GM21526 (cell line): ENCODE data around the gene TMEM229B.

Source experiments
- ATAC-seq: cut with Tn5 transposase; IDR thresholded peaks from one replicate; pipeline ENCODE4 v1.9.1; 2021; ENCODE audit warnings: moderate library complexity; ENCODE audit not compliant: unreplicated experiment, low FRiP score

The TMEM229B gene

DNA sequence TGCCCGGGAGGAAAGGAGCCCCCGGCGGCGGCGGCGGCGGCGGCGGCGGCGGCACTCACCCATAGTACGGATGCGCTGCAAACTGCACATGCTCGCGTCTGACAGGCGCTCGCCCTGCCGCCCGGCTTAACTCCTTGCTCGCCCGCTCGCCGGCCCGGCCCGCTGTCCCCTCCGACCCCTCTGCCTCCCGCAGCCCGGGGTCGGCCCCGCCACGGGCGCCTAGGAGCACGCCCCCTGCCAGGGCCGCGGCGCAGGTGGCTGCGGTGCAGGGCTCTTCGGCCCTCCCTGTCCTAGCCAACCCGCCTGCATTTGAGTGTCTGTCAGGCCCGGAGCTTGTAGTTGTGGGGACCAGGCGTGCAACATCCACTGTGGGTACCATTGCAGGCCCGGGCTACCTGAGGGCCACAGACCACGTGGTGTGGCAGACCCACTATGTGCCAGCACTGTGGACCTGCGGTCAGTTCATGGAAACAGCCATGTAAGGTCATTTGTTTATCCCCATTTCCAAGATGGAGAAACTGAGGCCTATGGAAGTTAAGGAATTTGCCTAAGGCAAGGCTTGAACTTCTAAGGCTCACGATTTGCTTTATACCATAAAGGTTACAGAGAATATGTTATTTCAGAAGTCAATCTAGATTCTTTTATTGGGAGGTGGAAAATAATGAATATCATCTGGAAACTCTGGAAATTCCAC is 27.0 kb upstream of the TMEM229B start:
- ATAC-seq: no peak

DNA sequence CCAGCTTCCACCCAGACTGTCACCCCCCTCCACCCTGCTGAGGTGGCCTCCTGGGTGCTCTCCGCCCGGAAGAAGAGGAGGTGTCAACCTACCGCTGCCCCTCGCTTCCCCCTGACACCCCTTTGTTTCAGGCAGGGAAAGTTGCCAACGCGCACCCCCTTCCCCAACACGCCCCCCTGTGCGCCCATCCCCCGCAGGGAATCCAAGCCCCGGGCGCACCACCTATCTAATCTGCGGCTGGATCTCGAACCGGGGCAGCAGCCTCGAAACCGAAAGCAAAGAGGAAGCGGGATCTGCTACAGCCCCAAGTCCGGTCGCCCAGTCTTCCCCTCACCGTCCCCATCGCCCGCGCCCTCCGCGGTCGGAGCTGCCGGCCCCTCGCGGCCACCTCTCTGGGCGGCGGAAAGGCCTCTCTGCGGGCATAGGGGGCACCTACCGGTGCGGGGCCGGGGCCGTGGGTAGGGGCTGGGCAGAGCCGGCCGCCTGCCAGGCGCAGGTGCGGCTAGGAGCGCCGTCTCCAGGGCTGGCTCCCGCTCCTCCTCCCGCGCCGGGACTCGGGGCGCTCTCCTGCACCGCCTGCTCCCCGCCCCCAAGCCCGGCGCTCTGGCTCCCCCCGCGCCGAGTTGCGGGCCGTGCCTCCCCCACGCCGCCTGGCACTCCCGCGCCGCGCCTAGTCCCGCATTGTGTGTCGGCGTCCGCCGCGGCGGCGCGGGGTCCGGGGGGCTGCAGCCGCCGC is 26.3 kb upstream of the TMEM229B start:
- no peak for ATAC-seq

DNA sequence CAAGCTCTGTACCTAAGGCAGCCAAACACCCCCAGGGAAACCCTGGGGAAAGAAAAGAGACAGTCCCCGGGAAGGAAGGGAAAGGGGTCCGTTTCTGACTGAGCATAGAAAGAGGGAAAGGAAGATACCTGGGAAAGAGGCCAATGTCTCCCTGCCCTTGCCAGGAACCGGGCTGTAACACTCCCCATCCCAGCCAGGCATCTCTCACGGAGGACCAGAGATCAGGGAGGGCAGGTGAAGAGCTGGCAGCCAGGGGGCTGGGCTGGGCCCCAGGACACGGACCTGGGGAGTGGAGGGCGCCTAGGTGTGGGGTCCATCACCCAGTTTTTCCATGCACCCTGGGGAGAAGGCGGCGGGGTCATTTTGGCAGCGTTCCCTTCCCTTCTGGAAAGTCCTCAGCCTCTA is 25.7 kb upstream of the TMEM229B start:
- no peak for ATAC-seq

DNA sequence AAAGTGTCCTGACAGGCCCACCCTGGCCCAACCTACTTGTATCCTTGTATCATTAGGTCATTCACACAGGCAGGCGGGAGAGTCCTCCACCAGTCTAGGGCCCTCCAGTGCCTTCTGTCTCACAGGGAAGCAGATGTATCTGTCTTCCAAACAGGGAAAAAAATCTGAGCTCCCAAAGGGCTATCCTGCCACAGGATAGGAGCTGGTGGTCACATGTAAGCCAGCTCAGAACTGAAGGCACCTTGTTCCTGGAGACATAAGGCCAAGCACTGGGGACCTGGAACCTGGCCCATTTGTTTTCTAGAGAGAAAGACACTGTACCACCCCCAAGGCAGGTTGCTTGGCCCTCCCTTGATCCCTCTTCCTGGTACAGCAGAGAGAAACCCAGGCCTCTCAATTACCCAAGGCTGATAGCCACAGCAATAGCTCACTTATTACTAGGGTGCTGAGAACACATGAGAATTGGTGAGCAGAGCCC is 25.1 kb upstream of the TMEM229B start:
- no peak for ATAC-seq

DNA sequence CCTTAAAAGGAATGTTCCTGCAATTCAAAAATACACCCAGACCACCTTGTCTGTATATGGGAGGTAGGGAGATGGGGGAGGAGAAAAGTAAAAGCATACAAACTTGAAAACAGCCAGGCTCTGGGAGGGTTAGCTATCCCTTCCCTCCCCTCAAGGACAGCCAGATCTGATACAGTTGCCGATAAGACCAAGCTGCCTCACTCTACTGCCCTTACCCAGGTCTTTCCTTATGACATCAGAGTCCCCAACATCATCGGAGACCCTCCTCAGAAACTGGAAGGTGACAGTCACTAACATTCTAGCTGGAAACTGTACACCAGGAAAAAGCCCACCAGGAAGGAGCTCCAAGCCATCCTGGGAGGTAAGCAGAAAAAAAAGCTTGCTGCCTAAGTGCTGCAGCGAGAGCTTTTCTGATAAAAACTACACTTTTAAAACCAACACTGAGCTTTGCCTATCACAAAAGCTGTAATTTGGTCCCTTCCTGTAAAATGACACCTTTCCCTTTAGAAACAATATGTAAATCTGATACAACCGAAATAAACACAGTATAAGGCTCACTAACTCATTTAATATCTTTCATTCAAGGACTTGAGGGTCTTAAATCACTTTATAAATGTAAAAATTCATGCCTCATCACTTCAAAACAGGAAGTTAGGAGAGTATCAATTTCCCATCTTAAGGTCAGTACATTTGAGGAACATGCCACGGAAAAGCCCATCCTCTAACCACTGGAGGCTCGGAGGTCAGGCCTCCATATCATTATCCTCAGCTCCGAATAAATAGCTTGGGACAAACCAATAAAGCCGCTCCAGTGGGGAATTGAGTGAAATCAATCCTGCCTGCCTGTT is 24.2 kb upstream of the TMEM229B start:
- no peak for ATAC-seq

DNA sequence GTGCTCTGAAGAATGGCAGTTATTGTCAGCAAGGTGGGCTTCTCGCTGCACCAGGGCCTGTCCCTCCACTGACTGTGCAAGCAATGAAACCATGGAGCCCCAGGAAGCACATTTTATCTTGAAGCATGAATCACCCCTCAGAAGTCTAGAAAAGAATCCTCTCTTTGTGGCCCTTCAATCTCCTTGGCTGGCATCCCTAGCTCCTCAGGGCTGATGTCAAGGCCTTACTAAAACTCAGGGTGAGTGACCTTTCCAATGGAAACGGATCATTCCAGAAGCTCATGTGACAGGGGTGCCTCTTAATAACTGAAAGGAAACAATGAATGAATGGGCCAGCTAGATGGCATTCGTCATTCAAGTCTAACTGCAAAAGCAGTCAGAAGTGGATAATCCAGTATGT is 22.3 kb upstream of the TMEM229B start:
- ATAC-seq: no peak

DNA sequence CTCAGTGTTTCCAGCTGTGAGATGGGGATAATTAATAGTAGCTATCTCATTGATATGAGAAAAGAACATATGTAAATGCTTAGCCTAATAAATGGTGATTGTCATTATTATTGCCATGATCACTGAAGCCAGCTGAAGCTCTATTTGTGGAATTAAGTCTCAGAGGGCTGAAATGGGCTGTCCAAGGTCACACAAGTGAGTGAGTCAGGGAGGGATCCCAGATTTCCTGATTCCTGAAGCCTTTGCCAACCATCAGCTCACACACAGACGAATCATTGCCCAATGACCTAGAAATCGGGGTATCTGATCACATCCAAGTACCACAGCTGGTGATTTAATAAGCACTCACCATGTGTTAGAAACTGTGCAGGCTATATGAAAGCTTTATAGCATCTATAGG is 21.6 kb upstream of the TMEM229B start:
- ATAC-seq: no peak

DNA sequence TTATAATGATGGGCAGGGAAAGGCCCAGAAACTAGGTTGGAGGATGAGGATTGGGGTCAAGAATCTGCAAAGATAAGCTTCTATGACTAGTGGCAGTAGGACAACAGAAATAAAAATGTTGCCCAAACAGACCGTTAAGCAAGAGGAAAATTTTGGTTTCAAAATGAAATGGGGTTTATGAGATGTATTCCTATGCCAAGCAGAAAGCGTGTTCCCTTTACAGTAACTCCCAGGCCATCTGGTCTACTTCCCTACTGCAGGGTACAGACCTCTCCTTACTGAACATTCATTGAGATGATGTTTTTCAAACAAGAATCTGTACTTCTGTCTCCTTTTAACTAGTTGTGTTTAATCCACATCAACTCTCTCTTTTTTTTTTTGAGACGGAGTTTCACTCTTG is 20.4 kb upstream of the TMEM229B start:
- no peak for ATAC-seq

DNA sequence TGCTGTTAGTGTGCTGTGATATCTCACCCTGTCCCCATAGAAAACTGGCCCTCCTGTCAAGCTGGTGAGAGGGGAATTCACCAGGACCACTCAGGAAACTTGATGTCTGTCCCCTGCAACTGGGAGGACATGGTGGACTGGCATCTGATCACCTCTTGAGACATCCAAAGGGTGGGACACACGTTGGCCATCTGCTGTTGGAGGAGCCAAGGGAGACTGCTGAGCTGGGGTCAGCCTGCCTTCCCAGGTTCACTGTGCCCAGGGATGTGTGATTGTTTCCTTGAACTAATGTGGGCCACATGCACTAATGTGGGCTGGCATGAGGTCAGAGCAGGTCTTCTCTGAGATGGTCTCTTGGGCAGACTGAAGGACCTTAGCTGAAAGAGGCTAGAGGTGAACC is 16.7 kb upstream of the TMEM229B start:
- no peak for ATAC-seq

DNA sequence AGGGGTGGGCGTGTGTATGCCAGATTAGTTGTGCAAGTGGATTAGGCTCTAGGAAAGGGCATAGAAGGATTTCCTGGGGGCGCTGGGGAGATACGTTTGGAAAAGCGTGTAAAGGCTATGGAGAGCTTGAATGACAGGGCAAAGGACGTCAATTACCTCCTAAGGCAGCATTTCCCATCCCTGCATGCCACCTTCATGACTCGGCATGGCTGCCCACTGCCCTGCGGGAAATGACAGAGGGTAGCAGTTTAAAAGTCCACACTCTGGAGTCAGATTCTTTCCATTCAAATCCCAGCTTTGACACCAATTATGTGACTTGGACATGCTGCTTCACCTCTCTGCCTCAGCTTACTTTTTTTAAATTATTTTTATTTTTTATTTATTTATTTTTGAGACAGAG is 14.8 kb upstream of the TMEM229B start:
- ATAC-seq: no peak

DNA sequence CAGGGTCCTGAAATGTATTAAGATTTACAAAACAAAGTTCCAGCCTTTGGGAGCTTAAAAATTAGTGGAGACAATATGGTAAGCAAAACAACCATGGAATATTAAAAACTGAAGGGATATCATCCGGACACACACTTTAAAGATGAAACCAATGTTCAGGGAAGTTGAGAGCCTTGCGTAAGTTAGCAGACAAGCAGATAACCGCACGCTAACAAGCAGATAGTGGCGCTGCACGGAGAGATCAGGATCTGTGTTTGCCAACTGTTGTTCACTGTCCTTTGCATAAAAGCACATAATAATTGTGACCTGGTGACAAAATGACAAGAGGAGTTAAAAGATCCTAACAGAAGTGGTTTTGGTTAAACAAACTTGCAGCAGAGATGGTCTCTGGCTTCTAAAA is 14.3 kb upstream of the TMEM229B start:
- no peak for ATAC-seq

DNA sequence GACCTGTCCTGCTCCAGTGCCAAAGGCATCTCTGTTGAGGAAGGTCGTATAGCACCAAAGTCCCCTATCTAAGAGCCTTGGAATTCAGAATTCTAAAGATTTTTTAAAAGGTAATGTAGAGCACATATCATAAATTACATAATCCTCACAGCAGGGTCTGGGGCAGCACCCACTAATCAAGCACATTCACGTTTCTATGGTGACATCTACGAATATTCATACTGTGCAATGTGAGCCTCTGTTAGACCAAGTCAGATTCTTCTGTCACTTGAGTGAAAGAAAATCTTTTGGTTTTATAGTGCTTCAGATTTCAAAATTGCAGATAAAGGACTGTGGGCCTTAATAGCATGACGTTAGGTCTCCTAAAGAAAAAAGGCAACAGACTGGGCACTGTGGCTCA is 13.1 kb upstream of the TMEM229B start:
- no peak for ATAC-seq

DNA sequence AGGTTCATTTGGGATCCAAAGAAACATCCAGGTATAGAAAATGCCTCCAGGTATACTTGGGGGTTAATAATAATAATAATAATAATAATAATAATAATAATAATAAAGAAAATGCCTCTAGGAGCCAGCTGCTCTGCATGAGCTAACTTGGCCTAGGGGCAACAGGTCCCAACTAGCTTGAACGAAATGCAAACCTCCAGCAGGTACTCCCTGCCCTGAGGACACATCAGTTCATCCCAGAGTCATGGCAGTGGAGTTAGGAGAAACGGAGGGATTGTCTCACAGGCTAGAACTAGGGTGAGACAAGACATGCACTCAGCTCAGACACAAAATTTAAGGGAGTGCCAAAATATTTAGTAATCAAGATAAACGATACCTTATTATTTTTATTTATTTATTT is 12.5 kb upstream of the TMEM229B start:
- ATAC-seq: no peak

DNA sequence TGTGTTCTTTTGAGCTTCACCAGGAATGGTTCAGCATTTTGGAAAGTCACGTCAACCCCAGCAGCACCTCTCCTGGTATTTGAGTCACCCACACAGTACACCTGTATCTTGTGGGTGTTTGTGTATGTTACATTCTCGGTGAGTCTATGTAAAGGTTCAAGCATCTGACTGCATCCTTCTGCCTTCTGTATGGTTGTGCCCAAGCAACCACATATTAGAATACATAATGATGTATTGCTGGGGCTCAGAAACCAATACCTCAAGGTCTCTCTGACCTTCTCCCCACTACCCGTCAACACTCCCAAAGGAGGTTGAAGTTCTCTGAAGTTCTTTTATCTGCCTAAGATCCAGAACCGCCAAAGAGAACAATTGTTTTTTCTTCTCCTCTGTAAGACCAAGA is 9.2 kb upstream of the TMEM229B start:
- no peak for ATAC-seq

DNA sequence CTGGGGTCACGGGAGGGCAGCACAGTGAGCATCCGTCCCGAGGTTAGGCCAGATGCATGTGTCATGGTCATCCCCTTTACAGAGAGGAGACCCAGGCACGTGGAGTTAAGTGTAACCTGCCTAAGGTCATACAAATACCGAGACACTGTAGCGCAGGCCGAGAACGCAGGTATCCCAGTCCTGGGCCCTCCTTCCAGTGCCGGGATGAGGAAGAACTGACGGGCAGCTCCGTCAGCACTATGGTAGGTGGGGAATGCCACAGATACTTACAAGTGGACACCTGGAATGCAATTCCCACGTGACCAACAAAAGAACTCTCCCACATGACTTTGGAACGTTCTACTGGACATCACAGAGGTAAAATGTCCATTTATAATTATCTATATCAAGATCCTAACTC is 8.7 kb upstream of the TMEM229B start:
- no peak for ATAC-seq

DNA sequence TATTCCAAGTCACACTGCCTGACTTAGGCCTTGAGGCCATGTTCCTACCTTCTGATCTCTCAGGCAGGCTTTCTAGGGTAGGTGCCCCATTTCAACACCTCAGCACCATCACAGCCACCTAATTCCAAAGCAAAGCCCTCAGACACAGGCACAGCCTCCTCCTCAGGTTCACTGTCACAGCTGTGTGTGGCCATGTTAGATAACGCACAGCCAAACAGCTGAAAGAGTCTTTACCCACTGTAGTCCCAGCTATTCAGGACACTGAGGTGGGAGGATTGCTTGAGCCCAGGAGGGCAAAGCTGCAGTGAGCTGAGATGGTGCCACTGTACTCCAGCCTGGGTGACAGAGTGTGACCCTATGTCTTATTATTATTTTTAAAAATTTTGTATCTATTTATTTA is 7.3 kb upstream of the TMEM229B start:
- ATAC-seq: no peak

DNA sequence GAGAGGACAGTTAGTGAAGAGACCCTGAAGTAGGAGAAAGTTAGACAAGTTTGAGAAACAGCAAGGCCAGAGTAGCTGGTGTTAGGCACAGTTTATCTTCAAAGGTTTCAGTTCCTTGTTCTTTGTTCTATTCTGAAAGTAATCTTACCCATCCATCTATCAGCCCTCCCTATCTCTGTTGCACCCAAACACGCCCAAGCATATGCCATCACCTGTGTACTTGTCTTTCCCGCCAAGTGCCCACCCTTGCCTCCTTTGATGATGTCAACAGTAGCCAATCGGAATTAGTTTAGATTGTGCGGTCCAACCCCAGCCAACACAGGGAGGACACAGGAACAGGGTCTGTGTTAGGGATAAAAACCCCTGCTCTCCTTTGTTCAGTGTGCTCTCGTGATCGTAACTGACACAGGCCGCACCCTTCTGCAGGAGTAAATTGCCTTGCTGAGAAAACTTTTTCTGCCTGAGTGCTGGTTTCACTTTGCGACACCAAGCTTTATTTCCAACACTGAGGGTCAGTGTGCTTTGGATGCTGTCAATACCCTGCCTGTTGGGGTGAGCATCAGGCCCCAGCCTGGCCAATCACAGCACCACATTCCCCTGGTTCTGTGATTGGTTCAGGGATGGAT is 4.7 kb upstream of the TMEM229B start:
- peak; percentile 44 for ATAC-seq

DNA sequence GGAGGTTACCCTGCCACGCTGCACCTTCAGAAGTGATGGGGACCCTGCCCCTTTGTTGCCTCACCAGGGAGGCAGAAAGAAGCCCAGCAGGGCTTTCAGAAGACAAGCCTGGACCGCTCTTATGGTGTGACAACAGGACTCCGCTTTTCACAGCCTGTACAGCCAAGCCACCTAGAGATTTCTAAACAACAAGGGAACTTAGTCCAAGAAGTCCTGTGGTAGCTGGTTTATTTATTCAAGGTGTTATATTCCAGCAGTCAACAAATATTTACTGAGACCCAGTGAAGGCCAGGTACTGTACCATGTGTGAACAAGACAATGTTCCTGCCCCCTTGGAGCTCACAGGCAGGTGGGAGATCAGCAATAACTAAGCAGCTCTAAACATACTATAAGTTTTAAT is 4.0 kb upstream of the TMEM229B start:
- no peak for ATAC-seq

DNA sequence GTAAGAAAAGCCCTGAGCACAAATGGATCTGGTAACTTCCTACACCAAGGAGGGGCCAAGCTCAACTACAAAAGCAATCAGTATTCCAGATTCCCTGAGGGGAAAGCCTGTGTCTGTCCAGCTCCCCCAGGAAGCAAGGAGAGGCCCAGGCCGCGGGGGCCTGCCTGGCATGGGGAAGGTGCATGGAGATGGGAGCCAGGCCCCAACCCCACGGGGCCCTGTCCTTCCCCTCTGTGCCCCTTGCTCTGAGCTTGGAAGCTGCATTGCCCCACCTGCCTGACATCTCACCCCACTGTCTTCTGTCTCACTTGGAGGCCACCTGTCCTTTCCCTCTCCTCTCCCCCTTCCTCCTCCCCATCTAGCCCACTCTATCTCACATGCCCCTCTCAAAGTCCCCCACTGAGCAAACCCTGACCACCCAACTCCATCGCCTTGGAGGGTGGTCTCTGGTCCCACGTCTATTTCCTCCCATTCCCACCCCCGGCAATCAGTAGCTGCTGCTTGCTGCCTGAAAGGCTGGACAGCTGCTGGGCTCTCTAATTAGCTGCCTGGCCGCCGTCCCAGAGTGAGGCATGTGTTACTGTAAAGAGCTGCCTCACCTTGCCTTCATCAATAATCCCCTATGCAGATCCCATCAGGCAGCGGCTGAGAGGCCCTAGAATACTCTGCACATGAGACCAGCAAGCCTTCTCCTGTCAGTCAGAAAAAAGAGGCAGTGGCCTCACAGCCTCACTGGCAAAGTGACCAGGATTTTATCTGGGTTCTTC is 3.4 kb upstream of the TMEM229B start:
- no peak for ATAC-seq

DNA sequence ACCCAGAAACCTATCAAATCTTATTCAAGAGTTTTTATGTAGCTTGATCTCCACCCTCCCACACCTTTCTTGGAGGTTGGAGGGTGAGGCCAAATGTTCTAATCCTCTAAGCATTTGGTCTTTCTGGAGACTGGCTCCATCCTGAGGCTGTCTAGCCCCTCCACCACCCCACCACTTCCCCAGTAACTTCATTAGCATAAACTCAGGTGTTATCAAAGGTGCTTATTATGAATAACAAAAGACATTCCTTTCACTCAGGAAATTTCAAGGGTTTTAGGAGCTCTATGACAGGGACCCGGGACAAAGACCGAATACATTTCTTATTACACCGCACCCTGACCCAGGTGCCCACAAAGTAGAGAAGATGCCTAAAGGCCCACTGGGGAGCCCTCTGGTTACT is 2.8 kb upstream of the TMEM229B start:
- ATAC-seq: no peak
